Measurements from ENCODE around the gene SERPINB5.
"Not testable (repeated sequence)": the region's sequence is repeated elsewhere in the genome, so short reads cannot be mapped to it uniquely, and the experiment has no call there.

Gene SERPINB5

GRCh38 chr18:63476668-63477067, at the start of gene SERPINB5:
SERPINB5 (plus strand) TSS chr18:63476958; CDS start chr18:63484429, 7,471 bp downstream.
- no peak for DNase-seq (ENCODE audit: low read depth)

GRCh38 chr18:63427558-63427957, 49.2 kb upstream of the SERPINB5 start:
- no peak for DNase-seq (ENCODE audit: low read depth)

- no peak for DNase-seq (ENCODE audit: low read depth)
These were observed 46.2 kb upstream of the SERPINB5 start for GRCh38 chr18:63430526-63430925.

- DNase-seq (ENCODE audit: low read depth): no peak
These were observed 45.6 kb upstream of the SERPINB5 start for GRCh38 chr18:63431180-63431579.

- no peak for DNase-seq (ENCODE audit: low read depth)
These were observed 43.4 kb upstream of the SERPINB5 start for GRCh38 chr18:63433334-63433866.

GRCh38 chr18:63438181-63438580, 38.6 kb upstream of the SERPINB5 start:
- DNase-seq (ENCODE audit: low read depth): no peak

GRCh38 chr18:63439334-63439733, 37.4 kb upstream of the SERPINB5 start:
- no peak for DNase-seq (ENCODE audit: low read depth)

- DNase-seq (ENCODE audit: low read depth): no peak
These were observed 36.5 kb upstream of the SERPINB5 start for GRCh38 chr18:63440219-63440618.

GRCh38 chr18:63440881-63441280, 35.9 kb upstream of the SERPINB5 start:
- no peak for DNase-seq (ENCODE audit: low read depth)

GRCh38 chr18:63443829-63444228, 32.9 kb upstream of the SERPINB5 start:
- no peak for DNase-seq (ENCODE audit: low read depth)

GRCh38 chr18:63444580-63444979, 32.2 kb upstream of the SERPINB5 start:
- no peak for DNase-seq (ENCODE audit: low read depth)

GRCh38 chr18:63445037-63445436, 31.7 kb upstream of the SERPINB5 start:
- no peak for DNase-seq (ENCODE audit: low read depth)

- DNase-seq (ENCODE audit: low read depth): no peak
These were observed 30.5 kb upstream of the SERPINB5 start for GRCh38 chr18:63446266-63446665.

GRCh38 chr18:63447066-63447465, 29.7 kb upstream of the SERPINB5 start:
- DNase-seq (ENCODE audit: low read depth): no peak

- DNase-seq (ENCODE audit: low read depth): no peak
These were observed 27.3 kb upstream of the SERPINB5 start for GRCh38 chr18:63449426-63449825.

GRCh38 chr18:63451799-63452660, 24.7 kb upstream of the SERPINB5 start:
- DNase-seq (ENCODE audit: low read depth): no peak

- DNase-seq (ENCODE audit: low read depth): not testable (repeated sequence)
These were observed 24.0 kb upstream of the SERPINB5 start for GRCh38 chr18:63452751-63453150.

- no peak for DNase-seq (ENCODE audit: low read depth)
These were observed 22.3 kb upstream of the SERPINB5 start for GRCh38 chr18:63454497-63454896.

- DNase-seq (ENCODE audit: low read depth): no peak
These were observed 18.8 kb upstream of the SERPINB5 start for GRCh38 chr18:63457977-63458376.

- DNase-seq (ENCODE audit: low read depth): no peak
These were observed 16.3 kb upstream of the SERPINB5 start for GRCh38 chr18:63460414-63460813.

- no peak for DNase-seq (ENCODE audit: low read depth)
These were observed 12.3 kb upstream of the SERPINB5 start for GRCh38 chr18:63464434-63464833.

GRCh38 chr18:63465059-63465458, 11.7 kb upstream of the SERPINB5 start:
- no peak for DNase-seq (ENCODE audit: low read depth)

GRCh38 chr18:63467699-63468098, 9.1 kb upstream of the SERPINB5 start:
- DNase-seq (ENCODE audit: low read depth): no peak

GRCh38 chr18:63468575-63468974, 8.2 kb upstream of the SERPINB5 start:
- DNase-seq (ENCODE audit: low read depth): no peak

All from stimulated activated CD8-positive, alpha-beta memory T cell treated with anti-CD3 and anti-CD28 coated beads, Interleukin-7, amount 100 ng/mL, for 24 hours (primary cell).